Measurements from ENCODE around the gene ZDHHC11B. TPM values are rescaled to one million over a fixed set of nuclear protein-coding genes. Genes with fewer than 3 reads are reported as not detected.
"Not testable (repeated sequence)": the region's sequence is repeated elsewhere in the genome, so short reads cannot be mapped to it uniquely, and the experiment has no call there.

The ZDHHC11B gene
- total and polyA plus RNA-seq, 7 experiments from 2014 or later: 0.13 to 5.5 (median 1.2) TPM; not detected in 2

- H3K9me3 Mint-ChIP-seq; H3K27ac Mint-ChIP-seq; POLR2A ChIA-PET; H3K4me1 ChIP-seq (ENCODE audit: control insufficient read depth in 2 of 2, insufficient read depth in 2 of 2, low read length in 2 of 2); H3K27me3 Mint-ChIP-seq; H3K9me3 ChIP-seq (ENCODE audit: control insufficient read depth in 2 of 3, low read length in 3 of 3); H3K36me3 Mint-ChIP-seq; ATAC-seq; intact Hi-C loops (cut with micrococcal nuclease); H3K27me3 ChIP-seq (ENCODE audit: control insufficient read depth in 2 of 2, insufficient read depth in 2 of 2, low read length in 2 of 2); CTCF ChIA-PET; H3K36me3 ChIP-seq (ENCODE audit: control insufficient read depth in 2 of 3, insufficient read depth in 3 of 3, low read length in 3 of 3); H3K4me1 Mint-ChIP-seq; DNase-seq; H3K27ac ChIP-seq (ENCODE audit: low read depth, low read length); H3K4me3 Mint-ChIP-seq; H3K4me3 ChIP-seq (ENCODE audit: low read length): not testable (repeated sequence)
Observed at GRCh38 chr5:748011-748980, 36.2 kb downstream of the ZDHHC11B start.

GRCh38 chr5:747303-747844, 37.2 kb downstream of the ZDHHC11B start:
- H3K27ac ChIP-seq (ENCODE audit: low read depth, low read length); H3K27ac Mint-ChIP-seq; H3K4me1 Mint-ChIP-seq; H3K9me3 Mint-ChIP-seq; H3K27me3 Mint-ChIP-seq; H3K36me3 ChIP-seq (ENCODE audit: control insufficient read depth in 2 of 3, insufficient read depth in 3 of 3, low read length in 3 of 3); H3K27me3 ChIP-seq (ENCODE audit: control insufficient read depth in 2 of 2, insufficient read depth in 2 of 2, low read length in 2 of 2); H3K9me3 ChIP-seq (ENCODE audit: control insufficient read depth in 2 of 3, low read length in 3 of 3); H3K4me1 ChIP-seq (ENCODE audit: control insufficient read depth in 2 of 2, insufficient read depth in 2 of 2, low read length in 2 of 2); CTCF ChIA-PET; DNase-seq; H3K36me3 Mint-ChIP-seq; POLR2A ChIA-PET; H3K4me3 ChIP-seq (ENCODE audit: low read length); intact Hi-C loops (cut with micrococcal nuclease); H3K4me3 Mint-ChIP-seq: not testable (repeated sequence)
- ATAC-seq: peak; percentile 14

GRCh38 chr5:746258-746761, 38.2 kb downstream of the ZDHHC11B start:
- H3K4me3 Mint-ChIP-seq: no peak overlapping the region
- no peaks in the 10 kb centered on the region for H3K4me1 ChIP-seq (ENCODE audit: control insufficient read depth in 2 of 2, insufficient read depth in 2 of 2, low read length in 2 of 2)
- intact Hi-C loops (cut with micrococcal nuclease): no loop called here
- H3K36me3 ChIP-seq (ENCODE audit: control insufficient read depth in 2 of 3, insufficient read depth in 3 of 3, low read length in 3 of 3): no peaks in the 10 kb centered on the region
- ChIA-PET CTCF (no interaction called here), POLR2A (no interaction called here)
- DNase-seq (no peak), ATAC-seq (no peak)
- no peaks in the 10 kb centered on the region for H3K4me1 Mint-ChIP-seq
- H3K27ac Mint-ChIP-seq: no peak overlapping the region
- H3K27me3 ChIP-seq (ENCODE audit: control insufficient read depth in 2 of 2, insufficient read depth in 2 of 2, low read length in 2 of 2): no peaks in the 10 kb centered on the region
- no peaks in the 10 kb centered on the region for H3K36me3 Mint-ChIP-seq
- no peaks in the 10 kb centered on the region for H3K9me3 ChIP-seq (ENCODE audit: control insufficient read depth in 2 of 3, low read length in 3 of 3)
- H3K9me3 Mint-ChIP-seq: no peaks in the 10 kb centered on the region
- H3K4me3 ChIP-seq (ENCODE audit: low read length): no peak overlapping the region
- peaks cover 0 to 4% (median 0%) of the 10 kb centered on the region in 5 donors for H3K27me3 Mint-ChIP-seq
- no peak overlapping the region for H3K27ac ChIP-seq (ENCODE audit: low read depth, low read length)

- H3K4me1 Mint-ChIP-seq; H3K4me3 ChIP-seq (ENCODE audit: low read length); H3K27me3 ChIP-seq (ENCODE audit: control insufficient read depth in 2 of 2, insufficient read depth in 2 of 2, low read length in 2 of 2); POLR2A ChIA-PET; DNase-seq; H3K4me1 ChIP-seq (ENCODE audit: control insufficient read depth in 2 of 2, insufficient read depth in 2 of 2, low read length in 2 of 2); H3K9me3 ChIP-seq (ENCODE audit: control insufficient read depth in 2 of 3, low read length in 3 of 3); H3K36me3 ChIP-seq (ENCODE audit: control insufficient read depth in 2 of 3, insufficient read depth in 3 of 3, low read length in 3 of 3); H3K27ac Mint-ChIP-seq; CTCF ChIA-PET; H3K9me3 Mint-ChIP-seq; intact Hi-C loops (cut with micrococcal nuclease); H3K27ac ChIP-seq (ENCODE audit: low read depth, low read length); H3K27me3 Mint-ChIP-seq; H3K36me3 Mint-ChIP-seq; H3K4me3 Mint-ChIP-seq: not testable (repeated sequence)
- peak; percentile 22 for ATAC-seq
Observed at GRCh38 chr5:745272-746142, 39.0 kb downstream of the ZDHHC11B start.

GRCh38 chr5:743696-744404, 40.7 kb downstream of the ZDHHC11B start:
- POLR2A ChIA-PET, CTCF ChIA-PET: not testable (repeated sequence)

GRCh38 chr5:742276-742675, 42.3 kb downstream of the ZDHHC11B start:
- H3K4me3 ChIP-seq (ENCODE audit: low read length); H3K27me3 ChIP-seq (ENCODE audit: control insufficient read depth in 2 of 2, insufficient read depth in 2 of 2, low read length in 2 of 2); H3K4me1 ChIP-seq (ENCODE audit: control insufficient read depth in 2 of 2, insufficient read depth in 2 of 2, low read length in 2 of 2); H3K9me3 Mint-ChIP-seq; H3K27ac Mint-ChIP-seq; H3K4me3 Mint-ChIP-seq; H3K9me3 ChIP-seq (ENCODE audit: control insufficient read depth in 2 of 3, low read length in 3 of 3); H3K36me3 ChIP-seq (ENCODE audit: control insufficient read depth in 2 of 3, insufficient read depth in 3 of 3, low read length in 3 of 3); H3K36me3 Mint-ChIP-seq; ATAC-seq; DNase-seq; CTCF ChIA-PET; H3K4me1 Mint-ChIP-seq; intact Hi-C loops (cut with micrococcal nuclease); POLR2A ChIA-PET; H3K27ac ChIP-seq (ENCODE audit: low read depth, low read length): not testable (repeated sequence)
- peaks cover under 1 to 12% (median 7%) of the 10 kb centered on the region in 5 donors for H3K27me3 Mint-ChIP-seq

More at GRCh38 chr5:743696-744404, 40.7 kb downstream of the ZDHHC11B start:
- H3K27me3 ChIP-seq (ENCODE audit: control insufficient read depth in 2 of 2, insufficient read depth in 2 of 2, low read length in 2 of 2); H3K36me3 ChIP-seq (ENCODE audit: control insufficient read depth in 2 of 3, insufficient read depth in 3 of 3, low read length in 3 of 3); DNase-seq; H3K36me3 Mint-ChIP-seq; H3K27me3 Mint-ChIP-seq; H3K4me1 ChIP-seq (ENCODE audit: control insufficient read depth in 2 of 2, insufficient read depth in 2 of 2, low read length in 2 of 2); H3K27ac Mint-ChIP-seq; H3K4me1 Mint-ChIP-seq; H3K27ac ChIP-seq (ENCODE audit: low read depth, low read length); H3K4me3 Mint-ChIP-seq; ATAC-seq; intact Hi-C loops (cut with micrococcal nuclease); H3K9me3 Mint-ChIP-seq; H3K4me3 ChIP-seq (ENCODE audit: low read length); H3K9me3 ChIP-seq (ENCODE audit: control insufficient read depth in 2 of 3, low read length in 3 of 3): not testable (repeated sequence)

Measured in naive thymus-derived CD4-positive, alpha-beta T cell (primary cell).